CD4-positive, alpha-beta T cell treated with Interleukin-21 for 1 hour (primary cell): Measurements from ENCODE around the gene MYL6B.
A peak's percentile ranks its signal among the peaks of the same experiment; 100 is the strongest.
"Not testable (repeated sequence)": the region's sequence is repeated elsewhere in the genome, so short reads cannot be mapped to it uniquely, and the experiment has no call there.

Source experiments
- DNase-seq: peaks from one replicate; pipeline ENCODE4 v3.0.0-alpha.2; 2020

The MYL6B gene

DNA sequence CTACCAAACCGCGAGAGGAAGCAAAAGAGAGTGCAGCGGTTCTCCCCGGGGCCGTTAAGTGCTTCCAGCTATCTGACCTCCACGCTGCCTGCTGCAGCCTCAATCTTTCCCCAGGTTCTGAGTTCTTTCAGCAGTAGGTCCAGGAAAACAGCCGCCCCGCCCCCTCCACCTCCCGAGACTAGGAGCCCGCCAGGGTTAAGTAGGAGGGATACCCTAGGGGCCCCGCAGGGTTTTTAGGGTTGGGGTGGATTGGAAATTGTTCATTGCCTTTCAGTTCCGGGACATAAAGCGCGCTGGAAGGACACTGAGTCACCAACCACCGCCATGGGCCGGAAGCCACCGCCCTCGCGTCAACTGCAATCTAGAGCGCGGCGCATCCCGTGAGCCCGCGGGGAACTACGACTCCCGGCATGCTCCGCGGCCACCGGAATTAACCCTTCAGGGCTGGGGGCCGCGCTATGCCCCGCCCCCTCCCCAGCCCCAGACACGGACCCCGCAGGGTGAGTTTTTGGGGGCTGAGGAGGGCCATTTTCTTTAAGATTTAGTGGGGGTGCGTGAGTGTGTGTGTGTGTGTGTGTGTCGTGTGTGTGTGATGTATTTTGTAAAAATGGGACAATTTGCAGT, at the start of gene MYL6B:
Gene MYL6B, plus strand, starts transcription at position 456 of the 624 bp plus-strand sequence. CDS start 1,332 bp downstream, outside the sequence.
- peak; percentile 90 for DNase-seq

GRCh38 chr12:56102683-56103065, 49.7 kb upstream of the MYL6B start:
- DNase-seq, result no peak

DNA sequence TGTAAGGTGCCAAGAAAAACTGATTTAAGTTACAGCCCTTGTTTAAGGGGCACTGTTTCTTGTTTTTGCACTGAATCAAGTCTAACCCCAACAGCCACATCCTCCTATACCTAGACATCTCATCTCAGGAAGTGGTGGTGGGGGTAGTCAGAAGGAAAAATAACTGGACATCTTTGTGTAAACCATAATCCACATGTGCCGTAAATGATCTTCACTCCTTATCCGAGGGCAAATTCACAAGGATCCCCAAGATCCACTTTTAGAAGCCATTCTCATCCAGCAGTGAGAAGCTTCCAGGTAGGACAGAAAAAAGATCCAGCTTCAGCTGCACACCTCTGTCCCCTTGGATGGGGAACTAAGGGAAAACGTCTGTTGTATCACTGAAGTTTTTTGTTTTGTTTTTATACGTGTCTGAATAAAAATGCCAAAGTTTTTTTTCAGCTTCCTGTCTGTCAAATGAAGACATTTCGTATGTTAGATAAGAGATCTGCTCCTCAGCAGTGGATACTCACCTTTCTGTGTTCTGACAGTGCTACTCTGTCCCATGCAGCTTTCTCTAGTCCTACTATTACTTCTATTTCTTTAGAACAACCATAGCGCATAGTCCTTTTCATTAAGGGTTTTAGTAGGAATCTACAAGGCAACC, 49.2 kb upstream of the MYL6B start:
- DNase-seq, result peak; percentile 52

DNA sequence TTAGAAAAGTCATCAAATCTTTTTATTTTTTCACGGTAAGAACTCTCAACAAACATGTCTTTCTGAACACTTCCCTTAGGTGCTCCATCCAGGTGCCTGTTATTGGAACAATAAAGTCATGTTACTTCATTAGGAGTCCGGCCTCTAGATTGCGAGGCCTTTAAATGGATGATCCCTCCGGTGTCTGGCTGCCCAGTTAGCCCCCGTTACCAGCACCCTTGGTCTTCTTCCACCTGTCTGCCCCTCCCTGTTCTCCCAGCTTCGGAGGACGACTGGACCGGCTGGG, 48.6 kb upstream of the MYL6B start:
- no peak for DNase-seq

- DNase-seq, result peak; percentile 99
These were observed 48.1 kb upstream of the MYL6B start, which contains the start of gene PA2G4 for GRCh38 chr12:56104109-56104814. Gene PA2G4 (plus strand): TSS chr12:56104559. CDS start chr12:56104738, 179 bp downstream.

GRCh38 chr12:56104815-56105608, 47.4 kb upstream of the MYL6B start:
- no peak for DNase-seq

GRCh38 chr12:56105609-56105902, 46.8 kb upstream of the MYL6B start:
- DNase-seq, result no peak

DNA sequence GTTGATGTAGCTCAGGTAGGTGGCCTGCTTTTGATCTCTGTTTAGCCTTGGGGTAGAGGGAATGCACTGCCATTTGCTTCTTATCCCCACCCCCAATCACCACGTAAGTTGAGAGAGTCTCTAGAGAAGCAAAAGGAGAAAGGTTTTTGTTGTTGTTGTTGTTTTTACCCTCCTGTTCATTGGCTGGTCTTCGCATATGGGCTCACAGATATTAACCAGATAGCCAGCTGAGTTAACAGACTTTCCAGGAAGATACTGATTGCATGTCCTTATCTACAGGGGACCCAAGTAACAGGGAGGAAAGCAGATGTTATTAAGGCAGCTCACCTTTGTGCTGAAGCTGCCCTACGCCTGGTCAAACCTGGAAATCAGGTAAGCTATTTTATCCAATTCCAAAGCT, 45.1 kb upstream of the MYL6B start:
- DNase-seq, result no peak

GRCh38 chr12:56110571-56110970, 41.8 kb upstream of the MYL6B start:
- no peak for DNase-seq

- DNase-seq, result no peak
These were observed 38.3 kb upstream of the MYL6B start for GRCh38 chr12:56114084-56114483.

DNA sequence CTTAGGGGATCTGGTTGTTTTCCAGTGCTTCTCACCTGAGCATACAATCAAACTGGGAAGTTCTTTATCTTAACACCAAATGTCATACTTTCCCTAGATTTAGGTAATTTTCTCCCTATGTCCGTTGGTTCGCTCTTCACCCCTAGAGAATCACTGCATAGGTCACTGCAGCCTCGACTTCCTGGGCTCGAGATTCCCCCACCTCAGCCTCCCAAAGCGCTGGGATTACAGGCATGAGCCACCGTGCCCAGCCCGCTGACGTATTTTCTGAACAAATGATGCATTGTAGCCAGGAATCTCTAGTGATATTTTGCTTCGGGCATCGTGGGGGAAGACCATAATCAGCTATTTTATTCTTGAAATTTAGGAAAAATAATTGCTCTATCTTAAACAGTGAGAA, 37.1 kb upstream of the MYL6B start:
- no peak for DNase-seq

DNA sequence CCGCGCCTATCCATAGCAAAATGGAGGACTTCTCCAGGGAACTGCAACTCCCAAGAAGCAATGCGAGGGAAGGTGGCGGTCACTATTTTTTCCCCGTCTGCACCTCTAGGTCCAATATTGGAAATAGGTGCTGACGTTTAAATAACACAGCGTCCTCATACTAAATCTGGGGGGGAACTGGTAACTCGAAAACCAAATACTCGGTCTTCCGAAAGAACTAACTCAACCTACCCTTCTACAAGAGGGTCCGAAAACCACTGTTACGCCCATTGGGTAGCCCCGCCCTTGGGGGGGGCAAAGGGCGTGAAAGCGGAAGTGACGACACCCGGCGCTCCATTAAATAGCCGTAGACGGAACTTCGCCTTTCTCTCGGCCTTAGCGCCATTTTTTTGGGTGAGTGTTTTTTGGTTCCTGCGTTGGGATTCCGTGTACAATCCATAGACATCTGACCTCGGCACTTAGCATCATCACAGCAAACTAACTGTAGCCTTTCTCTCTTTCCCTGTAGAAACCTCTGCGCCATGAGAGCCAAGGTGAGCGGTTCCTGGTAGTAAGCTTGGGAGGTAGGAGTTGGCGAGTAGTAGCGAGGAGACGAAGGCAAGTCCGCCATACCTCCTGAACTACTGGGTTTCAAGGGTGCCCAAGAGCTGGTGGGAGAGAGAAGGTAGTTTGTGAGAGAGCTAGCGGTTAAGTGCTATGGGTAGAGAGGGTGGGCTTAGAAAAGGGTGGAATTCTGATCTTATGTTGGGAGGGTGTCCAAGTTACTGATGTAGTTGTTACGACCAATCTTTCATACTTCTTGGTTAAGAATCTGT, 35.9 kb upstream of the MYL6B start, which contains the start of gene RPL41:
Gene RPL41, plus strand, starts transcription at position 367 of the 815 bp plus-strand sequence.
- peak; percentile 95 for DNase-seq

DNA sequence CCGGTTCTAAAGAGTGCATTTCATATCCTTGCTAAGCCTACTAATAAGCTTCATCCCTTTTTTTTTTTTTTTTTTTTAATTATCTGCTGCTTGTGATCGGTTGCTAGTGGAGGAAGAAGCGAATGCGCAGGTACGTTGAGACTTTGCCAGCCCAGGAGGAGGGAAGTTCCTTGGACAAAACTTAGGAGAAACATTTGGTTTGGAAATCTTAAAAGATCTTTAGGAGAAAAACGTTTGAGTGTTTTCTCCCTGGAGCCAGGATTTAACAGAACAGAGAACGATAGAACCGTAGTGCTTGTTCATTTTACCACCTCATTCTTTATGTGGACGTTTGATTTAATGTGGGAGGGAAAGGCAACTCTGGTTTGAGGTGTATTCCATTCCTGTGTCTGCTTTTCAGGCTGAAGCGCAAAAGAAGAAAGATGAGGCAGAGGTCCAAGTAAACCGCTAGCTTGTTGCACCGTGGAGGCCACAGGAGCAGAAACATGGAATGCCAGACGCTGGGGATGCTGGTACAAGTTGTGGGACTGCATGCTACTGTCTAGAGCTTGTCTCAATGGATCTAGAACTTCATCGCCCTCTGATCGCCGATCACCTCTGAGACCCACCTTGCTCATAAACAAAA, 35.2 kb upstream of the MYL6B start:
- not testable (repeated sequence) for DNase-seq

- peak; percentile 99 for DNase-seq
These were observed 34.4 kb upstream of the MYL6B start, which contains the start of gene ZC3H10 for GRCh38 chr12:56117778-56118687. Gene ZC3H10 (plus strand): TSS chr12:56118266. CDS start chr12:56120563, 2,297 bp downstream.

DNA sequence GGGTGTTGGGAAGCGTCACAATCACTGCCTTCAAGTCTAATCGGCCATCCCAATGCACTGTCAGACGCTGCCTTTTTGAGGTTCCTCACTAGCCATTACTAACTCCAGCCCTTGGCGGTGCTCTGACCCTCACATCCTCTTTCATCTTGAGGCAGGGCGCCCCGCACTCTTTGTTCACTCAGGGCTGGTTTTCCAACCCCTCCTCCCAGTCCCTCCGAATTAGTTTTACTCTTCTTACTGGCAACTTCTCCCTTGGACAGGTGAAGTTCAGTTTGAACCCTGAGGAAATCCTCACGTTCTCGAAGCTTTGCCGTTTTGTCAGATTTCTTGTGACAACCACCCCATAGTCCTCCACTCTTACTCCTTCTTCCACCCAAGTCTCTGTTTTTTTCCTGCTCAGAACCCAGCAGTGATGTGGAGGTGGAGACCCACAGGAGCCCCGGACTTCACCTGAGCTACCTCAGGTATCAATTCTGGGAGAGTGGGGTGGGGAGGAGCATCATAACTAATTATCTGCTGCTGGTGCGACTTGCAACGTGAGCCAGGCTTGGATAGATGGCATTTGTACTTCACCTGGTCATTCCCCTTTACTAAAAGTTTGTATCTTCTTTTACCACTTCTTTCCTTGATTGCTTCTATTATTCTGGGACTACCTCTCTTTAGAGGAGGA, 33.6 kb upstream of the MYL6B start:
- DNase-seq, result no peak

DNA sequence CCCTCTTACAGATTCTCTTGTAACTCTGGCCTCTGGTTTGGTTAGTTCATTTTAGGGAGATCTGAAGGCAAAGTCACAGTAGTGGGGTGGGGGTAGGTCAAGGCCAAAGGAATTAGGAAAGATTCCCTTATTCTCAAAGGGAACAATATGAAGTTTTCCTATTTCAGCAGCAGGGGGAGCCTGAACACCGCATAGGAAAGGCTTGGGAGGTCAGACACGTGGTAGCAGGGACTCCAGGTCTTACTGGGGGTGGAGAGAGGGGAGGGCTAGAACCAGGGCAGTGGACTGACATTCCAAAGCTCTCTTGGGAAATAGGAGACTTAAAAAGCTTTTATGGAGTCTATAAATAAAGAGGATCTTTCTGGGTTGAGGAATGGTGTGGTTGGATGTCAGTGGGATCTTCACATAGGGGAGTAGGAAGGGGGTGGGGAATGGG, 33.0 kb upstream of the MYL6B start:
- DNase-seq, result peak; percentile 80

- DNase-seq, result no peak
These were observed 32.1 kb upstream of the MYL6B start for GRCh38 chr12:56120158-56120846.

- DNase-seq, result no peak
These were observed 31.1 kb upstream of the MYL6B start for GRCh38 chr12:56121204-56121870.

GRCh38 chr12:56122637-56123036, 29.8 kb upstream of the MYL6B start:
- DNase-seq, result no peak
